HCT116 (cell line): ENCODE results near the gene CMPK2. TPM values are rescaled to one million over a fixed set of nuclear protein-coding genes. Genes with fewer than 3 reads are reported as not detected.

Experiments used
- ATAC-seq: fragments of 200-7000 bp; cut with Tn5 transposase; 2 replicates; pipeline ENCODE4 v1.9.1; 2020; ENCODE audit warnings: mild to moderate bottlenecking, moderate library complexity
- BruUV-seq: library from RNA; stranded (reverse); fragments of 400-500 nt; replicated peaks from 2 replicates; lab custom pipeline; 2021; lab: Mats Ljungman, UMichigan
- CTCF ChIA-PET: fragments of 300-600 bp; sonication (Branson Sonifier 250); formaldehyde crosslinking; loops from one replicate; lab custom pipeline; 2021; ENCODE audit warnings: antibody characterized with exemption; lab: Charles Lee
- POLR2A ChIA-PET: fragments of 300-600, 350-600 bp; sonication (Branson Sonifier 250); formaldehyde crosslinking; loops from one replicate; lab custom pipeline; 2021; ENCODE audit warnings: antibody characterized with exemption; lab: Charles Lee
- RAD21 ChIA-PET, 2 experiments: fragments of 300-600 bp; sonication (Branson Sonifier 250); formaldehyde crosslinking; loops; one replicate each; lab custom pipeline; 2023; ENCODE audit warnings: low total read pairs in 2 of 2; ENCODE audit not compliant: uncharacterized antibody in 2 of 2, unreplicated experiment in 2 of 2, low non-redundant PET in 1 of 2; lab: Charles Lee
- DNase-seq: peaks from one replicate; pipeline ENCODE4 v3.0.0-alpha.2; 2010; ENCODE audit warnings: low read depth, low spot score
- H2AFZ ChIP-seq: fragments of 200-600 bp; shearing (Covaris generic), sonication (generic); 2 replicates; pipeline ENCODE4 v1.6.1; 2017; ENCODE audit warnings: low read depth, mixed run types, mixed read lengths, antibody characterized with exemption, low read length; ENCODE audit not compliant: poor library complexity, severe bottlenecking
- H3K27ac ChIP-seq: 2 replicates; pipeline ENCODE4 v1.5.1; 2012; ENCODE audit warnings: low read depth, low read length
- H3K27me3 ChIP-seq: fragments of 200-600 bp; sonication (generic); 2 replicates; pipeline ENCODE4 v1.6.1; 2016; ENCODE audit warnings: mixed run types, low read length, mixed read lengths; ENCODE audit not compliant: insufficient read depth
- H3K36me3 ChIP-seq, 2 experiments: fragments of 200-500 bp in 1 of 2; fragments of 200-600 bp in 1 of 2; sonication (Bioruptor generic) in 1 of 2; sonication (generic) in 1 of 2; 2 replicates each; pipeline versions ENCODE4 v1.5.1 to v1.6.1; 2014 to 2016; ENCODE audit warnings: low read length in 2 of 2, inconsistent platforms in 1 of 2, mixed read lengths in 1 of 2, mixed run types in 1 of 2; ENCODE audit not compliant: insufficient read depth in 2 of 2, control insufficient read depth in 1 of 2
- H3K4me1 ChIP-seq, 2 experiments: fragments of 200-600 bp in 1 of 2; sonication (generic) in 1 of 2; 2 replicates each; pipeline versions ENCODE4 v1.5.1 to v1.6.1; 2012 to 2017; ENCODE audit warnings: low read length in 2 of 2, inconsistent platforms in 1 of 2, mild to moderate bottlenecking in 1 of 2, mixed read lengths in 1 of 2, mixed run types in 1 of 2, moderate library complexity in 1 of 2; ENCODE audit not compliant: insufficient read depth in 2 of 2, control insufficient read depth in 1 of 2
- H3K4me2 ChIP-seq: fragments of 200-600 bp; sonication (generic); 2 replicates; pipeline ENCODE4 v1.6.1; 2017; ENCODE audit warnings: mixed run types, low read length, mixed read lengths
- H3K4me3 ChIP-seq, 2 experiments: fragments of 200-600 bp in 1 of 2; sonication (generic) in 1 of 2; replicated peaks in 1 of 2; 2 replicates each; pipeline ENCODE4 v1.5.1; 2011 to 2016; ENCODE audit warnings: low read length in 2 of 2, control low read depth in 1 of 2, low read depth in 1 of 2, mild to moderate bottlenecking in 1 of 2, mixed read lengths in 1 of 2, mixed run types in 1 of 2
- H3K79me2 ChIP-seq: fragments of 200-600 bp; sonication (generic); 2 replicates; pipeline ENCODE4 v1.6.1; 2017; ENCODE audit warnings: mild to moderate bottlenecking, mixed run types, low read length, moderate library complexity, mixed read lengths; ENCODE audit not compliant: insufficient read depth
- H3K9ac ChIP-seq: fragments of 200-600 bp; sonication (generic); 2 replicates; pipeline ENCODE4 v1.6.1; 2016; ENCODE audit warnings: low read length, mixed read lengths
- H3K9me2 ChIP-seq: fragments of 200-600 bp; sonication (generic), shearing (Covaris generic); 2 replicates; pipeline ENCODE4 v1.6.1; 2017; ENCODE audit warnings: mixed run types, mild to moderate bottlenecking, moderate library complexity; ENCODE audit not compliant: insufficient read depth
- H3K9me3 ChIP-seq, 2 experiments: fragments of 200-500 bp in 1 of 2; fragments of 200-600 bp in 1 of 2; sonication (Bioruptor generic) in 1 of 2; sonication (generic) in 1 of 2; 2 replicates each; pipeline ENCODE4 v1.6.1; 2014 to 2017; ENCODE audit warnings: low read length in 2 of 2, mixed read lengths in 2 of 2, inconsistent platforms in 1 of 2, low read depth in 1 of 2, mild to moderate bottlenecking in 1 of 2, mixed run types in 1 of 2, moderate library complexity in 1 of 2; ENCODE audit not compliant: control insufficient read depth in 1 of 2, insufficient read depth in 1 of 2
- H4K20me1 ChIP-seq: fragments of 200-600 bp; sonication (generic), shearing (Covaris generic); 2 replicates; pipeline ENCODE4 v1.6.1; 2017; ENCODE audit warnings: mixed run types, mild to moderate bottlenecking, moderate library complexity; ENCODE audit not compliant: insufficient read depth
- ATF3 ChIP-seq: IDR thresholded peaks from 2 replicates; pipeline ENCODE4 v1.6.1; 2012
- CBX3 ChIP-seq: IDR thresholded peaks from 2 replicates; pipeline ENCODE4 v1.6.1; 2012; ENCODE audit warnings: low read depth
- CEBPB ChIP-seq: IDR thresholded peaks from 2 replicates; pipeline ENCODE4 v1.6.1; 2012; ENCODE audit warnings: low read depth
- CTCF ChIP-seq, 3 experiments: fragments of 200-600 bp in 1 of 3; sonication (generic) in 1 of 3; IDR thresholded peaks in 2 of 3; conservative IDR thresholded peaks in 1 of 3; 2 replicates each; pipeline ENCODE4 v1.5.1; 2012 to 2017; ENCODE audit warnings: low read depth in 2 of 3, low read length in 2 of 3, antibody characterized with exemption in 1 of 3, borderline replicate concordance in 1 of 3, control low read depth in 1 of 3, mild to moderate bottlenecking in 1 of 3, mixed read lengths in 1 of 3, mixed run types in 1 of 3, moderate library complexity in 1 of 3; ENCODE audit not compliant: insufficient read depth in 1 of 3
- EGR1 ChIP-seq: IDR thresholded peaks from 2 replicates; pipeline ENCODE4 v1.6.1; 2012; ENCODE audit warnings: low read depth
- ELF1 ChIP-seq: IDR thresholded peaks from 2 replicates; pipeline ENCODE4 v1.6.1; 2012; ENCODE audit warnings: low read depth, borderline replicate concordance
- EZH2 ChIP-seq: fragments of 200-600 bp; sonication (generic); IDR thresholded peaks from 2 replicates; pipeline ENCODE4 v1.6.1; 2017; ENCODE audit warnings: antibody characterized with exemption, mixed run types
- EZH2phosphoT487 ChIP-seq: fragments of 200-600 bp; IDR thresholded peaks from 2 replicates; pipeline ENCODE4 v1.6.1; 2018; ENCODE audit warnings: antibody characterized with exemption, borderline replicate concordance
- FOSL1 ChIP-seq: IDR thresholded peaks from 2 replicates; pipeline ENCODE4 v1.6.1; 2012; ENCODE audit warnings: low read depth
- POLR2A ChIP-seq: IDR thresholded peaks from 2 replicates; pipeline ENCODE4 v1.7.0; 2011; ENCODE audit warnings: borderline replicate concordance; ENCODE audit not compliant: insufficient read depth, insufficient read length; ENCODE audit errors: extremely low read depth
- POLR2AphosphoS5 ChIP-seq: IDR thresholded peaks from 2 replicates; pipeline ENCODE4 v1.6.1; 2011; ENCODE audit warnings: mild to moderate bottlenecking, low read depth, low read length, moderate library complexity
- RAD21 ChIP-seq: IDR thresholded peaks from 2 replicates; pipeline ENCODE4 v1.6.1; 2012; ENCODE audit warnings: low read depth, mild to moderate bottlenecking
- SIN3A ChIP-seq: IDR thresholded peaks from 2 replicates; pipeline ENCODE4 v1.6.1; 2012; ENCODE audit warnings: low read depth
- SRF ChIP-seq: IDR thresholded peaks from 2 replicates; pipeline ENCODE4 v1.6.1; 2012; ENCODE audit warnings: low read depth
- TCF7L2 ChIP-seq: IDR thresholded peaks from 2 replicates; pipeline ENCODE4 v1.7.0; 2011; ENCODE audit warnings: borderline replicate concordance, inconsistent platforms; ENCODE audit not compliant: insufficient read depth, insufficient read length; ENCODE audit errors: extremely low read depth
- YY1 ChIP-seq: IDR thresholded peaks from 2 replicates; pipeline ENCODE4 v1.6.1; 2011; ENCODE audit warnings: low read length, low read depth, moderate library complexity, mild to moderate bottlenecking; ENCODE audit not compliant: insufficient replicate concordance; ENCODE audit errors: extremely low read depth
- ZBTB33 ChIP-seq: IDR thresholded peaks from 2 replicates; pipeline ENCODE4 v1.6.1; 2011; ENCODE audit warnings: mild to moderate bottlenecking, low read length, moderate library complexity; ENCODE audit not compliant: insufficient replicate concordance; ENCODE audit errors: extremely low read depth
- ZFX ChIP-seq: fragments of 450-650 bp; IDR thresholded peaks from 2 replicates; pipeline ENCODE4 v1.6.1; 2017
- ZNF274 ChIP-seq: fragments of 200-500 bp; sonication (Bioruptor generic); IDR thresholded peaks from 2 replicates; pipeline ENCODE4 v1.6.1; 2014; ENCODE audit warnings: mild to moderate bottlenecking, low read depth, low read length, inconsistent platforms
- intact Hi-C: fragments of 100-400 bp; cut with micrococcal nuclease; formaldehyde crosslinking; loops from 2 replicates; pipeline ENCODE4 v1.10.0; 2022
- total RNA-seq: library from RNA; stranded (reverse); gene quantifications from one replicate; pipeline ENCODE4 v1.2.1, GENCODE V29; 2021; ENCODE audit not compliant: unreplicated experiment

Gene CMPK2
- total RNA-seq, 1 experiment from 2014 or later, result 1.5 TPM

GRCh38 chr2:6834163-6834562 lies 31.5 kb downstream of the CMPK2 start (continued):
- TF ChIP-seq CTCF (IDR thresholded peaks at IDR 0.05 in 2 of 3, conservative IDR thresholded peaks at IDR 0.05 in 1 of 3; ENCODE audit: borderline replicate concordance in 1 of 3, insufficient read depth in 1 of 3, low read depth in 2 of 3, low read length in 2 of 3) (no peak), CEBPB (no peak)

- no peaks in the 10 kb centered on the region for H3K27me3 ChIP-seq
- intact Hi-C loops, result no loop called here
- no peaks in the 10 kb centered on the region for H3K79me2 ChIP-seq
- no peaks in the 10 kb centered on the region for H4K20me1 ChIP-seq
- CTCF ChIA-PET, result no interaction called here
- H2AFZ ChIP-seq, result no peak overlapping the region
- no TSS peak for BruUV-seq
- H3K9me2 ChIP-seq, result no peaks in the 10 kb centered on the region
- H3K9me3 ChIP-seq, result no peaks in the 10 kb centered on the region
- POLR2A ChIA-PET, result no interaction called here
- H3K4me2 ChIP-seq, result no peak overlapping the region
- H3K9ac ChIP-seq, result no peak overlapping the region
- no peak overlapping the region for H3K27ac ChIP-seq
- H3K4me1 ChIP-seq, result no peaks in the 10 kb centered on the region
- no peaks in the 10 kb centered on the region for H3K36me3 ChIP-seq
- ATAC-seq (no peak), DNase-seq (no peak)
- RAD21 ChIA-PET, result no interaction called here
- no peak overlapping the region for H3K4me3 ChIP-seq
- TF ChIP-seq ATF3 (no peak), CBX3 (no peak), ZFX (no peak), POLR2AphosphoS5 (no peak), CTCF (IDR thresholded peaks at IDR 0.05 in 2 of 3, conservative IDR thresholded peaks at IDR 0.05 in 1 of 3; ENCODE audit: borderline replicate concordance in 1 of 3, insufficient read depth in 1 of 3, low read depth in 2 of 3, low read length in 2 of 3) (no peak), RAD21 (no peak), EGR1 (no peak), EZH2 (no peak), FOSL1 (no peak), ELF1 (no peak), SRF (no peak), CEBPB (no peak), SIN3A (no peak), ZBTB33 (no peak), TCF7L2 (no peak), POLR2A (no peak), YY1 (no peak), EZH2phosphoT487 (no peak), ZNF274 (no peak)
These were observed 32.5 kb downstream of the CMPK2 start for GRCh38 chr2:6833300-6833604.
